Measurements from ENCODE around the gene ARL4D.

The ARL4D gene

DNA sequence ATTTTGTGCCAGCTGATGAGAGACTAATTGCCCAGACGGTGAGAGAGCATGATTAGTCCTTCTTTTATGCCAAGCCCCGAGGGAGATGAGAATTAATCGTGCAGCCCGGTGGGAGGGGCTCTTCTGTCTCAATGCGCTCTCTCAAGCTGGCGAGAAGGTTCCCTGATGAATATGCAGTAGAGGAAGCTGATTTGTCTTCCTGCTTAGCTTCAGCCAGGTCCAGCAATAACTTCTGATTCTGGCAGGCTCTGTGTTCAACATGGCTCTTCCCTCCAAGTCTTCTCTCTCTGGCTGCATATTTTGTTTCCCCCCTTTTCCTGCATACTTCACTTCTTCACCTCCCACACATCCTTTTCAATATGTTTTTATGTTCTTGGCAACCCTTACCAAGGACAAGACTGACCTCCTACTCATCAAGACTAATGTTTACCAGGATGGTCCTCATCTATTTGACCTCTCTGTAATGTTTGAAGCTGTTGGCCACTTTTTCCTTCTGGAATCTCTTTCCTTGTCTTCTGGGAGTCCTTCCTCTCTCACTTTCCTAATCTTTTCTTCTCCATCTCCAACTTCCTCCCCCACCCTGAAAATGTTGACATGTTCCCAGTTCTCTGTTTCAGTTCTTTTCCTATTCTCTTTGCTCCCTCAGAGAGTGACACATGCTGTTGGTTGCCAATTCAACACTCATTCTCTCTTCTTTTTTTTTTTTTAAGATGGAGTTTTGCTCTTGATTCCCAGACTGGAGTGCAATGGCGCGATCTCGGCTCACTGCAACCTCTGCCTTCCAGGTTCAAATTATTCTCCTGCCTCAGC lies 33.1 kb downstream of the ARL4D start:
- H3K4me1 ChIP-seq (ENCODE audit: insufficient read depth, low read length), result peaks cover 13% of the 10 kb centered on the region
- no peaks in the 10 kb centered on the region for H3K27me3 ChIP-seq (ENCODE audit: insufficient read depth, low read length)
- 62% methylated on average over 9 of the region's 9 CpGs for WGBS
- H3K9me3 ChIP-seq (ENCODE audit: insufficient read depth, low read depth, low read length), result no peaks in the 10 kb centered on the region
- H3K36me3 ChIP-seq (ENCODE audit: insufficient read depth, low read length), result no peaks in the 10 kb centered on the region
- H3K4me3 ChIP-seq (ENCODE audit: low read length), result no peak overlapping the region
- no peak overlapping the region for H3K9ac ChIP-seq (ENCODE audit: low read depth, low read length)
- no peak overlapping the region for H3K27ac ChIP-seq (ENCODE audit: low read depth, low read length)

DNA sequence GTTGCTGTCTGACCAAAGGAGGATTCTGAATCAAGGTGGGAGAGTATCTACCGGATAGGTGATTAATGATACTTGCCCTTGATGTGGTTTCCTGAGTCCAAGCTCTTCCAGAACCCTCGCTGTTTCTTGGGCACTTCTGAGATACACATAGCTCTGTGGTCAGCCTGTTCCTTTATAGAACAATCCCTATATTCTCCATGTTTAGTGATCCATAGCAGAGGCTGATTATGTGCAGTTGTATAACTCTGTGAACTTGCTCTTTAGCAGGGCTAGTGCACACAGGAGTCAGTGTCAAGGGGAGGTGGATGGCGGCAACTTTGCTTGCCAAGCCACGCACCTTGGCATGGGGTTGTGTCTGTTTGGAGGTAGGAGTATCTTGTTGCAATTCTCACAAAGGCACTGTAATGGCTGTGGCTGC lies 36.1 kb downstream of the ARL4D start:
- WGBS, result 93% methylated on average over 4 of the region's 4 CpGs
- Histone ChIP-seq H3K36me3 (ENCODE audit: insufficient read depth, low read length) (no peaks in the 10 kb centered on the region), H3K4me3 (ENCODE audit: low read length) (no peak overlapping the region), H3K27me3 (ENCODE audit: insufficient read depth, low read length) (no peaks in the 10 kb centered on the region), H3K9ac (ENCODE audit: low read depth, low read length) (no peak overlapping the region), H3K27ac (ENCODE audit: low read depth, low read length) (no peak overlapping the region), H3K9me3 (ENCODE audit: insufficient read depth, low read depth, low read length) (no peaks in the 10 kb centered on the region), H3K4me1 (ENCODE audit: insufficient read depth, low read length) (peaks cover 20% of the 10 kb centered on the region)

DNA sequence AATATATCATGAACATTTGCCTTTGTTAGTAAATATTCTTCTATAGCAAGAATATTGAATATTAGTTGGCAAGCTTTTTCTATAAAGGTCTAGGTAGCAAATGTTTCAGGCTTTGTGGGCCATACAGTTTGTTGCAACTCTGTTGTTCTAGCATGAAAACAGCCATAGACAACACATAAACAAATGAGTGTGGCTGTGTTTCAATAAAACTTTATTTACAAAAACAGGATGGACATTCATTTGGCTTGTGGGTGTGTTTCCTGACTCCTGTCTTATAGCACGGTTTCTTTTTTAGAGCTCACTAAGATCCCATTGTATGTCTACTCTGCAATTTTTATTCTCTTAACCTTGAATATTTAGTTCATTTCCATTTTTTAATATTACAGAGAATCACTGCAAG lies 39.0 kb downstream of the ARL4D start:
- Histone ChIP-seq H3K9me3 (ENCODE audit: insufficient read depth, low read depth, low read length) (no peaks in the 10 kb centered on the region), H3K9ac (ENCODE audit: low read depth, low read length) (no peak overlapping the region), H3K4me1 (ENCODE audit: insufficient read depth, low read length) (peaks cover 7% of the 10 kb centered on the region; the same call in 1 of the 2 replicates), H3K36me3 (ENCODE audit: insufficient read depth, low read length) (no peaks in the 10 kb centered on the region), H3K4me3 (ENCODE audit: low read length) (no peak overlapping the region), H3K27me3 (ENCODE audit: insufficient read depth, low read length) (no peaks in the 10 kb centered on the region), H3K27ac (ENCODE audit: low read depth, low read length) (no peak overlapping the region)
- 100% methylated on average over 1 of the region's 1 CpG for WGBS

DNA sequence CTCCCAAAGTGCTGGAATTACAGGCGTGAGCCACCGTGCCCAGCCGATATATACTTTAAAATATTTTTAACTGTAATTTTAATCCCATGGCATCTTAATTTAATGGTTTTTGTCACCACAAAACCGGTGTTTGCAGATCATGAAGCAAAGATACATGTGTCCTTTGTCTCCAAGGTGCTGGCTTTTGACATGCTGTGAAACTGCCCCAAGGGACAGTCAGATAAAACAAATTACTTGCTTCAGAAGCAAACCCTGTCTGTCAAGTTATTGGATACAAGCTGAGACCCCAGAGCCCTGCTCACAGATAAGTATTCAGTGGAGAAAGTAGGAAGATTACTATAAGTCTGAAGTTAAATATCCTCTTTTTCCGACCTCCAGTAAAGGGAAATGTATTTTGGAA lies 39.8 kb downstream of the ARL4D start:
- H3K27me3 ChIP-seq (ENCODE audit: insufficient read depth, low read length), result no peaks in the 10 kb centered on the region
- peaks cover 7% of the 10 kb centered on the region; the same call in 1 of the 2 replicates for H3K4me1 ChIP-seq (ENCODE audit: insufficient read depth, low read length)
- no peak overlapping the region for H3K4me3 ChIP-seq (ENCODE audit: low read length)
- no peaks in the 10 kb centered on the region for H3K9me3 ChIP-seq (ENCODE audit: insufficient read depth, low read depth, low read length)
- H3K27ac ChIP-seq (ENCODE audit: low read depth, low read length), result peak overlapping the region; percentile 22; the same call in 1 of the 2 replicates
- 66% methylated on average over 5 of the region's 5 CpGs for WGBS
- no peaks in the 10 kb centered on the region for H3K36me3 ChIP-seq (ENCODE audit: insufficient read depth, low read length)
- no peak overlapping the region for H3K9ac ChIP-seq (ENCODE audit: low read depth, low read length)

DNA sequence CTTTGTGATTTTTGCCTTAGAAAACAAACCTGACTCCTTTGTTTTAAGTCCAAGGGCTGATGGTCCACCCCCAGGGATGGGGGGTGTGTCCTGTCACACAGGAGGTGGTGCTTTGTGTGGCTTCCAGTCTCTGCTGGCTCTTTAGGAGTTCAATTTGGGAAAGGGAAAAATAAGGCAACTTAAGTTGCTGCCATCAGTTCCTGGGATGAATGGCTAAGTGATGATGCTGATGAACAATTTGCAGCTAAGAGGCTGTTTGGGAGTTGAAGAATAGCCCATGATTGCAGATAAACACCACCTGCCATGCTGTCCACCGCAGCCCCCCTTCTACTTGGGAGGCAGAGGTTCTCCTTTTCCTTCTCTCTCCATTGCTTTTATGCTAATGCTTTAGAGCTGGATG lies 40.2 kb downstream of the ARL4D start:
- no CpG with 5 or more reads among the region's 1 CpG for WGBS
- no peaks in the 10 kb centered on the region for H3K36me3 ChIP-seq (ENCODE audit: insufficient read depth, low read length)
- H3K9me3 ChIP-seq (ENCODE audit: insufficient read depth, low read depth, low read length), result no peaks in the 10 kb centered on the region
- H3K4me3 ChIP-seq (ENCODE audit: low read length), result no peak overlapping the region
- no peaks in the 10 kb centered on the region for H3K27me3 ChIP-seq (ENCODE audit: insufficient read depth, low read length)
- peak overlapping the region; percentile 22; the same call in 1 of the 2 replicates for H3K27ac ChIP-seq (ENCODE audit: low read depth, low read length)
- peaks cover 7% of the 10 kb centered on the region; the same call in 1 of the 2 replicates for H3K4me1 ChIP-seq (ENCODE audit: insufficient read depth, low read length)
- H3K9ac ChIP-seq (ENCODE audit: low read depth, low read length), result no peak overlapping the region

DNA sequence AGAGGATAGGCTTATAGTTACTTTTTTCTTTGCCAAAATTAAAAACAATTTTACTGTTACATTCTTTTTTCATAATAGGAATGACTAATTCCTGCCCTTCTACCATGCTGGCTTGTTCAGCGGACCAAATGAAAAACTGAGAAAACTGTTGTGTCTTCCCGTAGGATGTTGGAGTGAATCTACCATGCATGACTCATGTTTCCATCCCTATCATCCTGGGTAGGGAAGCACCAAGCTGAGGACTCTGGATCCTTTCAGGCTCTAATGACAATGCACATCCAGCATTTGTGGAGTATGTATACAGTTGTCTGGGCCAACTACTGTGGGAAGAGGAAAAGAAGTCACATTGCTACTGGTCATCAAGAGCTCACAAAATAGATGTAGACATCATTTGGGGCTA lies 43.9 kb downstream of the ARL4D start:
- Histone ChIP-seq H3K36me3 (ENCODE audit: insufficient read depth, low read length) (no peaks in the 10 kb centered on the region), H3K4me1 (ENCODE audit: insufficient read depth, low read length) (peaks cover 14% of the 10 kb centered on the region; the same call in 1 of the 2 replicates), H3K4me3 (ENCODE audit: low read length) (no peak overlapping the region), H3K27me3 (ENCODE audit: insufficient read depth, low read length) (no peaks in the 10 kb centered on the region), H3K27ac (ENCODE audit: low read depth, low read length) (no peak overlapping the region), H3K9me3 (ENCODE audit: insufficient read depth, low read depth, low read length) (no peaks in the 10 kb centered on the region), H3K9ac (ENCODE audit: low read depth, low read length) (no peak overlapping the region)
- WGBS, result 72% methylated on average over 2 of the region's 2 CpGs

DNA sequence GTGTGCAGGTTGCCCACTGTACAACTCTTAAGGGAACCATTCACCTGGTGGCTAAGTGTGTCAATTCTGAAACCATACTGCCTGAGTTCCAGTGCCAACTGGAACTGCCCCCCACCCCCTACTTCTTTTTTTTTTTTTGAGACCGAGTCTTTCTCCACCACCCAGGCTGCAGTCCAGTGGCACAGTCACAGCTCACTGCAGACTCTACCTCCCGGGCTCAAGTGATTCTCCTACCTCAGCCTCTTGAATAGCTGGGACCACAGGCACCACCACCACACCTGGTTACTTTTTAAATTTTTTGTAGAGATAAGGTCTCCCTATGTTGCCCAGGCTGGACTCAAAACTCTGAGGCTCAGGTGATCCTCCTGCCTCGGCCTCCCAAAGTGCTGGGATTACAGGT lies 44.6 kb downstream of the ARL4D start:
- no peaks in the 10 kb centered on the region for H3K36me3 ChIP-seq (ENCODE audit: insufficient read depth, low read length)

DNA sequence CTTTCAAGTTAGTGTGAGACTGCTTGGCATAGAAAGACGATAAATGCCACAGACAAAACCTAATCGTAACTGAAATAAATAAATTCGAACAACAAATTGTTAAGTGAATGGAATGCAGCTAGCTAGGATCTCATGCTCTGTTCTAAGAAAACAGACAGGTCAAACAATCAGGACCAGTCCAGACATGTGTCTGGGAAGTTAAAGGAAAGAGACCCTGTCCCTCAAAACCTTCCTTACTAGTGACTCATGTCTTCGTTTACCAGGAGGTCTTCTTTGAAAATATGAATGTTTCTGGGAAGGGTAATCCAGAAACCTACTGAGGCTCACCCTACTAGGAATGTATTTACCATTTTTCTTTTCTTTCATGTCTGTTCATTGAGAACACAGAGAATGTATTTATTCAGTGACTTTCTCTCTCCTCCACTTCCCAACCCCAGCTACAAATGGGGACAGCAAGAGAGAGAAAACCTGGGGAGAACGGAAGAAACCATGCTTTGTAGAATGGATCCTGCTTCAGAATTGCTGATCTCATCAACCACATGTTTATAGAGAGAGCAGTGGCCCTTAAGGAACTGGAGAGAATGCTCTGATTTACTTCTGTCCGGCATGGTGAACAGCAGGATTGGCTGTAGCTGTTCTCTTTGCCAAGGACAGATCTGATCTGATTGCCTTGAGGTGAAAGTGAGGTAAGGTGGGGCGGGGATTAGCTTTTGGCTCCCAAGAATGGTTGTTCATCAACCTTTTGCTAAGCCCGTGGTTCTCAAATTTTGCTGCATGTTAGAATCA lies 45.6 kb downstream of the ARL4D start:
- H3K4me1 ChIP-seq (ENCODE audit: insufficient read depth, low read length), result peaks cover 8% of the 10 kb centered on the region; the same call in 1 of the 2 replicates
- no peaks in the 10 kb centered on the region for H3K36me3 ChIP-seq (ENCODE audit: insufficient read depth, low read length)
- 91% methylated on average over 7 of the region's 8 CpGs for WGBS
- no peak overlapping the region for H3K4me3 ChIP-seq (ENCODE audit: low read length)
- no peak overlapping the region for H3K27ac ChIP-seq (ENCODE audit: low read depth, low read length)
- no peaks in the 10 kb centered on the region for H3K27me3 ChIP-seq (ENCODE audit: insufficient read depth, low read length)
- H3K9me3 ChIP-seq (ENCODE audit: insufficient read depth, low read depth, low read length), result no peaks in the 10 kb centered on the region
- H3K9ac ChIP-seq (ENCODE audit: low read depth, low read length), result no peak overlapping the region

More for the DNA sequence above, 44.6 kb downstream of the ARL4D start:
- H3K9ac ChIP-seq (ENCODE audit: low read depth, low read length), result no peak overlapping the region
- no peaks in the 10 kb centered on the region for H3K27me3 ChIP-seq (ENCODE audit: insufficient read depth, low read length)
- no peaks in the 10 kb centered on the region for H3K9me3 ChIP-seq (ENCODE audit: insufficient read depth, low read depth, low read length)
- H3K4me3 ChIP-seq (ENCODE audit: low read length), result no peak overlapping the region
- peaks cover 14% of the 10 kb centered on the region; the same call in 1 of the 2 replicates for H3K4me1 ChIP-seq (ENCODE audit: insufficient read depth, low read length)
- 96% methylated on average over 3 of the region's 3 CpGs for WGBS
- no peak overlapping the region for H3K27ac ChIP-seq (ENCODE audit: low read depth, low read length)

DNA sequence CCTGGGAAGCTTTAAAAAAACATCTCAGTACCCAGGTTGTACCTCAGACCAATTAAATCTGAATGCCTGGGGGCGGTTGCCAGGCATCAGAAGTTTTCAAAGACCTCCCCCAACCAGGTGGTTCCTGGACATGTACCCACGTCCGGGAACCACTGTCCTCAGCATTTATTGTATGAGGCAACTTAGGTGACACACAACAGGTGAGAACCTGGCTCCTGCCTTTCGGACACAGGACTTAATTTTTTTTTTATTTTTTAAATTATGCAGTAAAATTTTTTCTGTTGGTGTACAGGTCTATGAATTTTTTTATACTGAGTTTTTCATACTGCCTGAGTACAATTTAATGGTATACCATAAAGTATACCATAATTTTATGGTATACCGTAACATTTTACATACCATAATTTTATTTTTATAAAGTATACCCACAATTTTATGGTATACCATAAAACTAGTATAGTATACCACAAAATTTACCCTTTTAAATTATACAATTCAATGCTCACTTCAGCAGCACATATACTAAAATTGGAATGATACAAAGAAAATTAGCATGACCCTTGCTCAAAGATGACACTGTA lies 46.3 kb downstream of the ARL4D start:
- Histone ChIP-seq H3K9me3 (ENCODE audit: insufficient read depth, low read depth, low read length) (no peaks in the 10 kb centered on the region), H3K9ac (ENCODE audit: low read depth, low read length) (no peak overlapping the region), H3K27ac (ENCODE audit: low read depth, low read length) (no peak overlapping the region), H3K27me3 (ENCODE audit: insufficient read depth, low read length) (no peaks in the 10 kb centered on the region), H3K4me1 (ENCODE audit: insufficient read depth, low read length) (peaks cover 8% of the 10 kb centered on the region; the same call in 1 of the 2 replicates), H3K4me3 (ENCODE audit: low read length) (no peak overlapping the region), H3K36me3 (ENCODE audit: insufficient read depth, low read length) (no peaks in the 10 kb centered on the region)
- WGBS, result 85% methylated on average over 3 of the region's 5 CpGs

DNA sequence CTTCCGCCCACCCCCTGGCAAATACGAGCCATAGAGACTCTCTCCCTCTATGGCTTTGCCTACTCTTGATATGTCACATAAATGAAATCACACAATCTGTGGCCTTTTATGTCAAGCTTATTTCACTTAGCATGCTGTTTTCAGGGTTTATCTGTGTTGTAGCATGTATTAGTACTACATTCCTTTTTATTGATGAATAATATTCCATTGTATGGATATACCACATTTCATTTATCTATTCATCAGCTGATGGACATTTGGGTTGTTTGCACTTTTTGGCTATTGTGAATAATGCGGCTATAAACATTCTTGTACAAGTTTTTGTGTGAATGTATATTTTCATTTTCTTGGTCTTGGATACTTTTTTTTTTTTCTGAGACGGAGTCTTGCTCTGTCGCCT lies 48.0 kb downstream of the ARL4D start:
- Histone ChIP-seq H3K27me3 (ENCODE audit: insufficient read depth, low read length) (no peaks in the 10 kb centered on the region), H3K4me3 (ENCODE audit: low read length) (no peak overlapping the region), H3K27ac (ENCODE audit: low read depth, low read length) (no peak overlapping the region), H3K9ac (ENCODE audit: low read depth, low read length) (no peak overlapping the region), H3K9me3 (ENCODE audit: insufficient read depth, low read depth, low read length) (no peaks in the 10 kb centered on the region), H3K36me3 (ENCODE audit: insufficient read depth, low read length) (no peaks in the 10 kb centered on the region), H3K4me1 (ENCODE audit: insufficient read depth, low read length) (peaks cover 8% of the 10 kb centered on the region; the same call in 1 of the 2 replicates)
- 93% methylated on average over 5 of the region's 5 CpGs for WGBS

Data from HUES64 (cell line).